Stimulated activated CD4-positive, alpha-beta T cell treated with anti-CD3 and anti-CD28 coated beads, Interleukin-12 subunit alpha, Interleukin-12 subunit beta, amount 100 ng/mL, for 48 hours (primary cell): ENCODE data around the gene GSTA2.
"Not testable (repeated sequence)": the region's sequence is repeated elsewhere in the genome, so short reads cannot be mapped to it uniquely, and the experiment has no call there.

Source experiments
- DNase-seq, 3 donors: peaks; one replicate each; pipeline ENCODE4 v3.0.0-alpha.2; 2020; ENCODE audit warnings: low read depth in 2 of 3, low spot score in 1 of 3

Gene GSTA2

GRCh38 chr6:52763322-52763916 lies at the start of gene GSTA2:
GSTA2 (minus strand) TSS chr6:52763475; CDS start chr6:52757947, 5,528 bp downstream.
- not testable (repeated sequence) for DNase-seq

DNA sequence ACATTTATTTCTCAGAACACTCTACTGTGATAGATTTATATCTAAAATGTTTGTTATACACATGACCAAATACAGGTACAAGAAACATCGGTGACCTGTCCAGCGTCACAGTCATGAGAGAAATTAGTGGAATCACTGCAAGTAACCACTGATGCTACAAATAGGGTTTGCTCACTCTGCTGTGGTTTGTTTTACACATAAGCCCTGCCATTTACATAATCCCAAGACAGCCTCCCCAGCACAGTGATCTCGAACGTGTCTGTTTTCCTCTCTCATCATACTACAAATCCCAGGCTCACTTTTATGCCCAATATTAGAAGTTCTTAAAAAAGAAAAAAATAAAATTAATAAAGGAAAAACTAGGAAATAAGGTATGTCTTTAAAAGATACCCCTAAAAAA lies 46.5 kb upstream of the GSTA2 start:
- not testable (repeated sequence) for DNase-seq

- no peak for DNase-seq
Measured at GRCh38 chr6:52808660-52809059, 45.4 kb upstream of the GSTA2 start.

DNA sequence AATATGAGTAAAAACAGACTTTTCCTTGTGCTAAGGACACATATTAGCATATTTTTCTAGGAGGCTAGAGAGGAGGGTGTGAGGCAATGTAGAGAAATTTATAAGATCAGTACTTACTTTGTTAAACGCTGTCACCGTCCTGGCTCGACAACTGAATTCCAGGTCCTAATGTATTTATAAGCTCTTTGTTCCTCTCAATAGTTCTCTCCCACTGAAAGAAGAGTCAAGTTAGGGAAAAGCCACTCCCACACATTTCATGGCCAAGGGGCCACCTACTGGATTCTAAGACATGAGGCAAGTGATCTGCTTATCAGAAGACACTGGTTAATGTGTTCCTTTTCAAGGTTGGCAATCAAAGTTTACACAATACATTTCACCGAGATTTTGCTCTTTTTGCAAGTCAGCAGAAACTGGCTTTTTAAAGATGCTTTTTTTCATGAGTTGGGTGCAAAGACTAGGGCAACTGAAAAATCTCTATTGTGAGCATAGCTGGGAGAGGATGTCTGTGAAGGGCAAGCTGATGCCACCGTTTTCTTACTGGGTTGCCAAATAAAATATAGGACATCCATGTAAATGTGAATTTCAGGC lies 40.5 kb upstream of the GSTA2 start, which contains the start of gene GSTA1:
GSTA1 (minus strand) TSS at position 149 of the 588 bp plus-strand sequence. CDS start 4,549 bp downstream, outside the sequence.
- not testable (repeated sequence) for DNase-seq

DNA sequence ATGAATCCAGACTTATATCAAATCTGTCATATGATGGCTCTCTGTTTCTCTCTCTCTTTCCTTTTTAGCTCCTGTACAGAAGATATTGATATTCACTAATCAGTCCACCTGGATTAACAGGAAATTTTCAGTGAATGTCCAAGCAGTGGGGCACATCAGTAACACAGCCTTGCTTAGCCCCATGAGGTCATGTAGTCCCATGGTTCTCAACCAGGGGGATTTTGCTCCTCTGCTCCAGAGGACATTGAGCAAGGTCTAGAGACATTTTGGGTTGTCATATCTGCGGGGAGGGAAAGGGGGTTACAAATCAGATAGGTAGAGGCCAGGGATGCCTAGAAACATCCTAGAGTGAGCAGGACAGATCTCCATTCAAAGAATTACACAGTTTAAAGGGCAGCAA lies 39.5 kb upstream of the GSTA2 start:
- no peak for DNase-seq

DNA sequence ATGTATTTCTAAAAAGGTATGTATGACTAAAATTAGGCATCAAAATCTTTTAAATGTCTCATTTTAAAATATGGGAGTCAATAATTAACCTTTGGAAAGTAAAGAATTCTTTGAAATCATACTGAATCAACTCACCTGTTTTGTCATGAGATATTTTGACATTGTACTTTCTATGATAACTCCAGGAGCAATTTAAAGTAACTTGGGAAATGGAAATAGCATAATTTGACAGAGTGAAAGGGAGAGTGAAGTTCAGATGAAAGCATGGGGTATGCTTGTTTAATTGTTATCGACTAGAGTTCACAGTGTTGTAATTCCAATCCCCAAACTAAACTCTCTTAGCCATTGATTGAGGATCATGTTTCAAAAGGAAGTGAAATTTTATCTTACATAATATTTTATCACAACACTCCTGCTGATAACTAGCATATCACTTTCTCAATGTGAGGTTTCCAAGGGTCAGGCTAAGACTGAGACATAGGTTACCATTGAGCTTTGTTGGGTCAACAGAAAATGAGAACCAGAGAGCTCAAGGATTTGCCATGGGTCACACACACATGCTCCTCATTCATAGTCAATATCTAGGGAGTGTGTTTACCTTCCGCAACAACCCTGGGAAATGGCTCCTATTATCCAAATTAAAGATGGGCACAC lies 38.0 kb upstream of the GSTA2 start:
- no peak for DNase-seq

DNA sequence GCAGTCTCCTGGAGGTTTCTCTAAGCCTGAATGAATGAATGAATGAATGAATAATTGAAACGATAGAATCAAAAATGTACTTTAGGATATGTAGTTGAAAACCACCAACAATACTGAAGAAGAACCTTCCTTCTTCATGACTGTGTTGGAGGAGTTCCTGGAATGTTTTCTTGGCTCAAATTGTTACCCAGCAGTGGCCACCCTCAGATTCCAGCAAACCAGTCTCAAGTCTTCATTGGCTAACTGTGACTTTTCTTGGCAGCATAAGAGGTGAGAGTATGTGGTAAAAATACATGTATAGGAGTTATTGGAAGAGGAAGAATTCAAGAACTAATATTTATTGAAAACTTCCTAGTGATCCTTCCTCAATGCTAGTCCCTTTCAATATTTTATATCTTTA lies 36.0 kb upstream of the GSTA2 start:
- not testable (repeated sequence) for DNase-seq

DNA sequence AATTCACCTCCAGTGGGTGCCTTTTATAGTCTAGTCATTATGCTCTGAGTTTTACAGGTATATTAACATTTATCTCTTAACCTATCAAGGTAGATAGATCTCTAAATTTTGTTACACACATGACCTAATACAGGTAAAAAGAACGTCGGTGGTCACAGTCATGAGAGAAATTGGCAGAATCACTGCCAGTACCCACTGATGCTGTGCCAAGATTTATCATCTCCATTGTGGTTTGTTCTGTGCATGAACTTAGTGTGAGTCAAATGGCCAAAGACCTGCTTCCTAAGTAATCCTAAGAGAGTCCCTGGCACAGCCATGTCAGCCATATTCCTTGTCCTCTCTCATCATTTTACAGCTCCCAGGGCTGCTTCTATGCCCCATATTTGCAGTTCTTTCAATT lies 31.1 kb upstream of the GSTA2 start:
- not testable (repeated sequence) for DNase-seq

DNA sequence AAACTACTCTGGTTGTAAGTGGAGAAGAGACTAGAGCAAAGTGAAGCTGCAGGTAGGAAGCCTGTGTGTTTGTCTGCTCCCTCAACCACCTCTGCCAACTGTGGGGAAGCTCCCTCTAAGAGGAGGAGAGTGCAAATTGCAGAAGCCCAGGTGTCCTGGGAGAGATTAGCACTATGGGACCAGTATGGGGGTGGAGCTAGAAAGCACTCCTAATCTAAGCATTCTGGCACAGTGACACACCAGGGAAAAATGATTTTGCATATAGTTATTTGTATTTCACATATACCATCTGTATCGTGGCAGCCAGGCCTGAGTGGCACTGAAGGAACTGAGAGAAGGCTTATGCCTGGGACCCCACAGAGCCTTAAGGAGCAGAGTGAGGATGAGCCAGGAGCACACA lies 27.6 kb upstream of the GSTA2 start:
- no peak for DNase-seq

- DNase-seq: not testable (repeated sequence)
Measured at GRCh38 chr6:52789658-52790057, 26.4 kb upstream of the GSTA2 start.

- no peak for DNase-seq
Measured at GRCh38 chr6:52788478-52788877, 25.2 kb upstream of the GSTA2 start.

- no peak for DNase-seq
Measured at GRCh38 chr6:52787917-52788316, 24.6 kb upstream of the GSTA2 start.

DNA sequence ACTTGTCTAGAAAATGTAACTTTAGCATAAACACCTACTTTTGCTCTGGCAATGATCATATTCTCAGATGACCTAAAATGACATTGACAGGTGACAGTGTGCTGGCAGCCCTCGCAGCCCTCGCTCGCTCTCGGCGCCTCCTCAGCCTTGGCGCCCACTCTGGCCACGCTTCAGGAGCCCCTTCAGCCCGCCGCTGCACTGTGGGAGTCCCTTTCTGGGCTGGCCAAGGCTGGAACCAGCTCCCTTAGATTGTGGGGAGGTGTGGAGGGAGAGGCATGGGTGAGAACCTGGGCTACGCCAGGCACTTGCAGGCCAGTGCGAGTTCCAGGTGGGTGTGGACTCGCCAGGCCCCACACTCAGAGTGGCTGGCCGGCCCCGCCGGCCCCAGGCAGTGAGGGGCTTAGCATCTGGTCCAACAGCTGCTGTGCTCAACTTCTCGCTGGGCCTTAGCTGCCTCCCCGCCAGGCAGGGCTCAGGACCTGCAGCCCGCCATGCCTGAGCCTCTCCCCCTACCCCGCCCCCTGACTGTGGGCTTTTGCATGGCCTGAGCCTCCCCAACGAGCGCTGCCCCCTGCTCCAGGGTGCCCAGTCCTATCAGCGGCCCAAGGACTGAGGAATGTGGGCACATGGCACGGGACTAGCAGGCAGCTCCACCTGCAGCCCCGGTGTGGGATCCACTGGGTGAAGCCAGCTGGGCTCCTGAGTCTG lies 23.1 kb upstream of the GSTA2 start:
- no peak for DNase-seq

GRCh38 chr6:52782696-52783274 lies 19.5 kb upstream of the GSTA2 start:
- DNase-seq: not testable (repeated sequence)

- not testable (repeated sequence) for DNase-seq
Measured at GRCh38 chr6:52782209-52782608, 18.9 kb upstream of the GSTA2 start.

- no peak for DNase-seq
Measured at GRCh38 chr6:52779237-52779636, 16.0 kb upstream of the GSTA2 start.

GRCh38 chr6:52776711-52777351 lies 13.6 kb upstream of the GSTA2 start:
- not testable (repeated sequence) for DNase-seq

DNA sequence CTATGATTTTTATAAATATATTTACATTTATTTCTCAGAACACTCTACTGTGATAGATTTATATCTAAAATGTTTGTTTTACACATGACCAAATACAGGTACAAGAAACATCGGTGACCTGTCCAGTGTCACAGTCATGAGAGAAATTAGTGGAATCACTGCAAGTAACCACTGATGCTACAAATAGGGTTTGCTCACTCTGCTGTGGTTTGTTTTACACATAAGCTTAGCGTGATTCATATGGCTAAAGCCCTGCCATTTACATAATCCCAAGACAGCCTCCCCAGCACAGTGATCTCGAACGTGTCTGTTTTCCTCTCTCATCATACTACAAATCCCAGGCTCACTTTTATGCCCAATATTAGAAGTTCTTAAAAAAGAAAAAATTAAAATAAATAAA lies 6.1 kb upstream of the GSTA2 start:
- not testable (repeated sequence) for DNase-seq

DNA sequence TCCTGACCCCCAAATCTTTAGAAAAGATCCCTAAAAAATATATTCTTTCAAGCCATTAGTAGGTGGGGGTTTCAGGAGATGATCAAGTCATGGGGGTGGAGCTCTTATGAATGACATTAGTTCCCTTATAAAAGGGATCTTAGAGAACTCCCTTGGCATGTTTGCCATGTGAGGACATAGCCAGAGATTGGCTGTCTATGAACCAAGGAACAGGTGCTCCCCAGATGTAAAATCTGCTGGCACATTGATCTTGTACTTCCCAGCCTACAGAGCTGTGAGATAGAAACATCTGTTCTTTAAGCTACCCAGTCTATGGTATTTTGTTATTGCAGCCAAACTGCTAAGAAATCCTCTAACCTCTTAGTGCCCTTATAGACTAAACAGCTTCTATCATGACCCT lies 4.4 kb upstream of the GSTA2 start:
- not testable (repeated sequence) for DNase-seq

GRCh38 chr6:52761673-52762491 lies 1.4 kb downstream of the GSTA2 start:
- DNase-seq: not testable (repeated sequence)
